HEK293T (cell line): Measurements from ENCODE around the gene CD59.
"Not testable (repeated sequence)": the region's sequence is repeated elsewhere in the genome, so short reads cannot be mapped to it uniquely, and the experiment has no call there.

ENCODE experiments used
- BHLHE40 ChIP-seq: fragments of 450-650 bp; IDR thresholded peaks from 2 replicates; pipeline ENCODE4 v1.6.1; 2016; ENCODE audit warnings: mild to moderate bottlenecking, moderate library complexity, borderline replicate concordance
- CTBP1 ChIP-seq: fragments of 450-650 bp; IDR thresholded peaks from 2 replicates; pipeline ENCODE4 v1.6.1; 2016; ENCODE audit warnings: borderline replicate concordance
- ELF4 ChIP-seq: fragments of 450-650 bp; IDR thresholded peaks from 2 replicates; pipeline ENCODE4 v1.6.1; 2017; ENCODE audit warnings: antibody characterized with exemption
- FOXA1 ChIP-seq: fragments of 450-650 bp; IDR thresholded peaks from 2 replicates; pipeline ENCODE4 v1.6.1; 2016; ENCODE audit warnings: mild to moderate bottlenecking
- FOXK2 ChIP-seq: fragments of 450-650 bp; IDR thresholded peaks from 2 replicates; pipeline ENCODE4 v1.6.1; 2016; ENCODE audit warnings: mild to moderate bottlenecking
- FOXM1 ChIP-seq: fragments of 450-650 bp; IDR thresholded peaks from 2 replicates; pipeline ENCODE4 v1.6.1; 2017; ENCODE audit warnings: mild to moderate bottlenecking, borderline replicate concordance
- HDGF ChIP-seq: fragments of 450-650 bp; IDR thresholded peaks from 2 replicates; pipeline ENCODE4 v1.6.1; 2017; ENCODE audit warnings: antibody characterized with exemption, borderline replicate concordance
- LEF1 ChIP-seq: fragments of 450-650 bp; IDR thresholded peaks from 2 replicates; pipeline ENCODE4 v1.6.1; 2017; ENCODE audit warnings: mild to moderate bottlenecking, borderline replicate concordance
- NFRKB ChIP-seq: fragments of 450-650 bp; IDR thresholded peaks from 2 replicates; pipeline ENCODE4 v1.6.1; 2016; ENCODE audit warnings: mild to moderate bottlenecking, moderate library complexity
- SP1 ChIP-seq: fragments of 450-650 bp; IDR thresholded peaks from 2 replicates; pipeline ENCODE4 v1.6.1; 2017
- SUZ12 ChIP-seq: fragments of 450-650 bp; IDR thresholded peaks from 2 replicates; pipeline ENCODE4 v1.6.1; 2016; ENCODE audit warnings: mild to moderate bottlenecking
- TARDBP ChIP-seq: fragments of 450-650 bp; IDR thresholded peaks from 2 replicates; pipeline ENCODE4 v1.6.1; 2016
- ZNF384 ChIP-seq: fragments of 450-650 bp; IDR thresholded peaks from 2 replicates; pipeline ENCODE4 v1.6.1; 2016

DNA sequence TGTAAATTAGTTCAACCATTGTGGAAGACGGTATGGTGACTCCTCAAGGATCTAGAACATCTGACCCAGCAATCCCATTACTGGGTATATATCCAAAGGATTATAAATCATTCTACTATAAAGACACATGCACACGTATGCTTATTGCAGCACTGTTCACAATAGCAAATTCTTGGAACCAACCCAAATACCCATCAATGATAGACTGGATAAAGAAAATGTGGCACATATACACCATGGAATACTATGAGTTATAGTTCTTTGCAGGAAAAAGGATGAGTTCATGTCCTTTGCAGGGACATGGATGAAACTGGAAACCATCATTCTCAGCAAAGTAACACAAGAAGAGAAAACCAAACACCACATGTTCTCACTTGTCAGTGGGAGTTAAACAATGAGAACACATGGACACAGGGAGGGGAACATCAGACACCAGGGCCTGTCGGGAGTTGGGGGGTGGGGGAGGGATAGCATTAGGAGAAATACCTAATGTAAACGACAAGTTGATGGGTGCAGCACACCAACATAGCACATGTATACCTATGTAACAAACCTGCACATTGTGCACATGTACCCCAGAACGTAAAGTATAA is 7.1 kb downstream of the CD59 start:
- TF ChIP-seq SP1, LEF1, NFRKB, FOXM1, BHLHE40, HDGF, SUZ12, FOXA1, FOXK2, TARDBP, ZNF384, CTBP1, ELF4: not testable (repeated sequence)
